Activated naive CD8-positive, alpha-beta T cell (primary cell): ENCODE measurements around the gene MYH10.

Experiments used
- H3K27ac Mint-ChIP-seq: one replicate; pipeline ENCODE4 v1.8.0; 2021; ENCODE audit warnings: mixed read lengths
- H3K27me3 Mint-ChIP-seq: one replicate; pipeline ENCODE4 v1.8.0; 2021; ENCODE audit warnings: mixed read lengths
- H3K36me3 Mint-ChIP-seq: one replicate; pipeline ENCODE4 v1.8.0; 2021; ENCODE audit warnings: mixed read lengths
- H3K4me1 Mint-ChIP-seq: one replicate; pipeline ENCODE4 v1.8.0; 2021; ENCODE audit warnings: low read depth, mixed read lengths
- H3K4me3 Mint-ChIP-seq: one replicate; pipeline ENCODE4 v1.8.0; 2021; ENCODE audit warnings: mild to moderate bottlenecking, mixed read lengths
- H3K9me3 Mint-ChIP-seq: one replicate; pipeline ENCODE4 v1.8.0; 2021; ENCODE audit warnings: low read depth, mixed read lengths

MYH10 gene

DNA sequence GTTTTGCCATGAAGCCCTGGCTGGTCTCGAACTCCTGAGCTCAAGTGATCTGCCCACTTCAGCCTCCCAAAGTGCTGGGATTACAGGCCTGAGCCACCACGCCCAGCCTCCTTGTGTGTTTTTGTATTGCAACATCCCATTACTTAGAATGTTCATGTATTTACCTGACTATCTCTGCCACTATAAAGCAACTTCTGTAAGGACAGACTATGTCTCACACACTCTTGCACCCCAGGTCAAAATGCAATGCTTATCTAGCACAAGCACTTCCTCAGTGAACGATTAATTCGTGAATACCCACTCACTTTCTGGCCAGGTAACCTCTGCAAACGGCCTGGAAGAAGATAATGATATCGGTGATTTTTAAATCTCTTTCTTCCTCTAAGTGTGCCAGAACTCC is 112.2 kb downstream of the MYH10 start:
- Mint-ChIP-seq H3K9me3 (no peaks in the 10 kb centered on the region), H3K27me3 (no peaks in the 10 kb centered on the region), H3K27ac (no peak overlapping the region), H3K4me1 (no peaks in the 10 kb centered on the region), H3K4me3 (no peak overlapping the region), H3K36me3 (no peaks in the 10 kb centered on the region)

DNA sequence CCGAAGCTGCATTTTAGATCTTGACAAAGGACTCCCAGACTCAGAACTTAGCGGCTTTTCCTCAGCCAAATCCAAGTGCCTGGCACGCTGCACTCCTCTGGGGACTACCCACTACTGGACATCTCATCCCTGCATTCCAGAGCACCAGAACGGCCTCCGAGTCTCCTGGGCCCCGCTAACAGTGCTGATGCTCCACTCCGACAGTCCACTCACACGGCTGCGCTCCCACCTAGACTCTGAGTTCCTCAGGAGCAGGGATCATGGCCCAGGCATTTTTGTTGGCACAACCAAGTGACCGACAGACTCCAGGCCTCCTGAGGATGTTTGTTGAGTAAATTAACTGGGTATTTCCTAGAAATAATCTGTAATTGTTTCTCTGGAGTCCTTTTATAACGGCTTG is 115.7 kb downstream of the MYH10 start:
- H3K9me3 Mint-ChIP-seq, result no peaks in the 10 kb centered on the region
- no peak overlapping the region for H3K4me3 Mint-ChIP-seq
- H3K4me1 Mint-ChIP-seq, result no peaks in the 10 kb centered on the region
- H3K27me3 Mint-ChIP-seq, result no peaks in the 10 kb centered on the region
- no peak overlapping the region for H3K27ac Mint-ChIP-seq
- no peaks in the 10 kb centered on the region for H3K36me3 Mint-ChIP-seq

GRCh38 chr17:8506145-8506544 is 124.4 kb downstream of the MYH10 start:
- Mint-ChIP-seq H3K4me1 (no peaks in the 10 kb centered on the region), H3K36me3 (peaks cover 14% of the 10 kb centered on the region), H3K4me3 (no peak overlapping the region), H3K27ac (no peak overlapping the region), H3K27me3 (no peaks in the 10 kb centered on the region), H3K9me3 (no peaks in the 10 kb centered on the region)

DNA sequence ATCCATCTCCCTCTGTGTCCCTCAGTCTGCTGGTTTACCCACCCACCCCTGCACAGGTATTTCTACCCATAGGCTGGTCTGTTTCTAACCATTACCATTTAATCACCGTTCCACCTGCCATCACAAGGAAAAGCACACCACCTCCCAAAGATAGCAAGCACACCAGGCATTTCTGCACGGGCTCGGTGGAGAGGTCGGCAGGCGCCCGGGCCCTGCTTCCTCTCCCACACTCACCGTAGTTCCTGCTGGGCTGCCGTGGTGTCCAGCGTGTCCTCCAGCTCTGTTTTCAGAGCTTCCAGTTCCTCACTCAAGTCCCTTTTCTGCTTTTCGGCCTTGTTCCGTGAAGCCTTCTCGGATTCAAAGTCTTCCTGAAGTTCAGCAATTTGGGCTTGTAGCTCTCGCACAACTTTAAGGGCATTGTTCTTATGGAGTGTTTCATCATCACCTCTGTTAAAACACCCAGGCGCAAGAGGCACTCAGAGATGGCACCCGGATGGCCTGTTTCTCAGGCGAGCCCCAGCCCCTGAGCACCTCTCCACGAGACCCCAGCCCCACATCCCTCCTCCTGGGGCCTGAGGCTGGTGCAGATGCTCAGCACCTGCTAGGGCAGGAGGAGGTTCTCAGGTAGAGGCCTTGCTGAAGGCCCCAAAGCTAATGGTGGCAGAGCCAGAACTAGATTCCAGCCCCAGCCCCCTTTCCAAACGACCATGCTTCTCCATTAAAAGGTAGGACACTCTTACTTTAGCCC is 125.9 kb downstream of the MYH10 start:
- Mint-ChIP-seq H3K27me3 (no peaks in the 10 kb centered on the region), H3K4me1 (no peaks in the 10 kb centered on the region), H3K27ac (no peak overlapping the region)

GRCh38 chr17:8503807-8504206 is 126.7 kb downstream of the MYH10 start:
- no peak overlapping the region for H3K4me3 Mint-ChIP-seq
- no peaks in the 10 kb centered on the region for H3K9me3 Mint-ChIP-seq
- H3K4me1 Mint-ChIP-seq, result no peaks in the 10 kb centered on the region
- peaks cover 14% of the 10 kb centered on the region for H3K36me3 Mint-ChIP-seq
- H3K27me3 Mint-ChIP-seq, result no peaks in the 10 kb centered on the region
- no peak overlapping the region for H3K27ac Mint-ChIP-seq

More for the DNA sequence above, 125.9 kb downstream of the MYH10 start:
- Mint-ChIP-seq H3K9me3 (no peaks in the 10 kb centered on the region), H3K4me3 (no peak overlapping the region), H3K36me3 (peaks cover 16% of the 10 kb centered on the region)

GRCh38 chr17:8503368-8503767 is 127.2 kb downstream of the MYH10 start:
- H3K4me3 Mint-ChIP-seq, result no peak overlapping the region
- H3K27me3 Mint-ChIP-seq, result no peaks in the 10 kb centered on the region

GRCh38 chr17:8502126-8502525 is 128.4 kb downstream of the MYH10 start:
- H3K27me3 Mint-ChIP-seq, result no peaks in the 10 kb centered on the region
- H3K27ac Mint-ChIP-seq, result no peak overlapping the region
- no peaks in the 10 kb centered on the region for H3K9me3 Mint-ChIP-seq
- peaks cover 10% of the 10 kb centered on the region for H3K36me3 Mint-ChIP-seq
- no peak overlapping the region for H3K4me3 Mint-ChIP-seq
- H3K4me1 Mint-ChIP-seq, result no peaks in the 10 kb centered on the region

More at GRCh38 chr17:8503368-8503767, 127.2 kb downstream of the MYH10 start:
- no peaks in the 10 kb centered on the region for H3K9me3 Mint-ChIP-seq
- H3K27ac Mint-ChIP-seq, result no peak overlapping the region
- no peaks in the 10 kb centered on the region for H3K4me1 Mint-ChIP-seq
- peaks cover 11% of the 10 kb centered on the region for H3K36me3 Mint-ChIP-seq

DNA sequence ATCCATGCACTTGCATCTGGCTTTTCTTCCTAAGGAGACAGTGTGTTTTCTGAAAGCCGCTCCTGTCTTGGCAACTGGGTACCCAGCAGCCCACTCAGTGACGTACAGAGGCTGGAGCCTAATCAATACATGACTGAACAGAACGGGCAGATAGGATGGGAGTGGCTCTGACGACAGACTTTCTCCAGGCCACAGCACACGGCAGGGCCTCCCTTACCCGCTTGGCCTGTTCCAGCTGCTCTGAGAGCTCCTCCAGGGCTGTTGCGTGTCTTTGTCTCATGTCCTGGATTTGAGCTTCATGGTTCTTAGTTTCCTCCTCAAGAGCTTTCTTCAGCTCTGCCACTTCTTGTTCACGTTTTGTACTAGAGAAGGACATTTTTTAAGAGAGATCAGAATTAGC is 129.9 kb downstream of the MYH10 start:
- no peaks in the 10 kb centered on the region for H3K4me1 Mint-ChIP-seq
- peaks cover 3% of the 10 kb centered on the region for H3K36me3 Mint-ChIP-seq
- H3K4me3 Mint-ChIP-seq, result no peak overlapping the region
- no peaks in the 10 kb centered on the region for H3K9me3 Mint-ChIP-seq
- no peaks in the 10 kb centered on the region for H3K27me3 Mint-ChIP-seq
- no peak overlapping the region for H3K27ac Mint-ChIP-seq

- H3K4me3 Mint-ChIP-seq, result no peak overlapping the region
- no peak overlapping the region for H3K27ac Mint-ChIP-seq
- H3K4me1 Mint-ChIP-seq, result no peaks in the 10 kb centered on the region
Observed at GRCh38 chr17:8499614-8500013, 130.9 kb downstream of the MYH10 start.

GRCh38 chr17:8499171-8499570 is 131.4 kb downstream of the MYH10 start:
- H3K36me3 Mint-ChIP-seq, result peaks cover 3% of the 10 kb centered on the region
- H3K4me3 Mint-ChIP-seq, result no peak overlapping the region
- no peaks in the 10 kb centered on the region for H3K4me1 Mint-ChIP-seq
- H3K27me3 Mint-ChIP-seq, result no peaks in the 10 kb centered on the region
- H3K27ac Mint-ChIP-seq, result no peak overlapping the region
- H3K9me3 Mint-ChIP-seq, result no peaks in the 10 kb centered on the region

More at GRCh38 chr17:8499614-8500013, 130.9 kb downstream of the MYH10 start:
- Mint-ChIP-seq H3K27me3 (no peaks in the 10 kb centered on the region), H3K9me3 (no peaks in the 10 kb centered on the region), H3K36me3 (peaks cover 3% of the 10 kb centered on the region)

DNA sequence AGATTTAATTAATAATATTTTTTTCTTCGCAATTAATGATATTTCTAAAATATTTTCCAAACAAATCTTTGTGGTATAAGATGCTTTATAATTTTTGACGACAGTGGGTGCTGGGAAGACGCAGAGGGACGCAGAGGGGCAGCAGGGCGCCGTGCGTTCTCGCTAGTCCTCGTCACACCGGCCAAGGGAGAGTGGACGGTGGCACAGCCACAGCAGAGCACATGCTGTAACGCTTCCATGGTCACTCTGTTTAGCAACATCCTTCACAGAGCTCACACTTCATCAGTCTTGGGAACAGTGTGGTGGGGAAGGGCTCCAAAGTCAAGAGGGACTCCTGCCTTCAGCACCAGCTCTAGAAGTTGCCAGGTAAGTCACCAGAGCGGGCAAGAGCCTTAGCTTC is 134.4 kb downstream of the MYH10 start:
- Mint-ChIP-seq H3K9me3 (no peaks in the 10 kb centered on the region), H3K27me3 (no peaks in the 10 kb centered on the region), H3K27ac (no peak overlapping the region), H3K4me3 (no peak overlapping the region), H3K4me1 (no peaks in the 10 kb centered on the region), H3K36me3 (peaks cover 3% of the 10 kb centered on the region)

DNA sequence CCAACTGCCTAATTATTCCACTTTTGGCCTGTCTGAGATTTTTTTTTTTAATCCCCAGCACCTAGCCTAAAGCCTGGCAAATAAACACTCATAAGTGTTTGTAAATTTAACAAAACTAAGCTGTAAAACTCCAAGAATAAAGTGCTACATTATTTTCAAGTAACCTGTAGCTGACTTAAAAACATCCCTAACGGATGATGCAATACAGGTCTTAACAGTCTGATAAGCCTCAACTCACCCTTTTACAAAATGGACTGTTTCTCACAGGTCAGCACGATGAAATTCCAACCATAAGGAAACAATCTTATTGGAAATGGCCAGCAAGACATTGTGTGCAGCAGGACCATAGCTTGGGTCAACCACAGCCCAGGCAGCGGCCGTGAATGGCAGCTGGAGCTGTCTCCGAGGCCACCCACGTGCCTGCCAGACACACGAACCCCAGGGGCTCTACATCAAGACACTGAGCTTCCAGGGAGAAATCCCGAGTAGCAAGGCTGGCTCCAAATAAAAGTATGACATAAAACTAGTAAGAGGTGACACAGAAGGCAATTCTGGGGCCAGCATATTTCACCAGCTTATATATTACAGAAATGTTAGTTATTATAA is 135.9 kb downstream of the MYH10 start:
- Mint-ChIP-seq H3K27ac (no peak overlapping the region), H3K4me1 (no peaks in the 10 kb centered on the region), H3K4me3 (no peak overlapping the region), H3K36me3 (peaks cover 2% of the 10 kb centered on the region), H3K9me3 (no peaks in the 10 kb centered on the region), H3K27me3 (no peaks in the 10 kb centered on the region)

GRCh38 chr17:8494021-8494420 is 136.5 kb downstream of the MYH10 start:
- Mint-ChIP-seq H3K4me3 (no peak overlapping the region), H3K36me3 (peaks cover 2% of the 10 kb centered on the region)

GRCh38 chr17:8492121-8492520 is 138.4 kb downstream of the MYH10 start:
- Mint-ChIP-seq H3K27me3 (no peaks in the 10 kb centered on the region), H3K27ac (no peak overlapping the region), H3K9me3 (no peaks in the 10 kb centered on the region), H3K4me1 (no peaks in the 10 kb centered on the region), H3K4me3 (no peak overlapping the region), H3K36me3 (peaks cover 2% of the 10 kb centered on the region)

More at GRCh38 chr17:8494021-8494420, 136.5 kb downstream of the MYH10 start:
- no peaks in the 10 kb centered on the region for H3K4me1 Mint-ChIP-seq
- H3K27ac Mint-ChIP-seq, result no peak overlapping the region
- H3K27me3 Mint-ChIP-seq, result no peaks in the 10 kb centered on the region
- H3K9me3 Mint-ChIP-seq, result no peaks in the 10 kb centered on the region

GRCh38 chr17:8490256-8491023 is 140.1 kb downstream of the MYH10 start:
- Mint-ChIP-seq H3K27me3 (no peaks in the 10 kb centered on the region), H3K36me3 (peaks cover 10% of the 10 kb centered on the region), H3K4me3 (no peak overlapping the region), H3K27ac (peak overlapping the region; percentile 18), H3K4me1 (no peaks in the 10 kb centered on the region), H3K9me3 (no peaks in the 10 kb centered on the region)
